ENCODE results near the gene BRSK2.

DNA sequence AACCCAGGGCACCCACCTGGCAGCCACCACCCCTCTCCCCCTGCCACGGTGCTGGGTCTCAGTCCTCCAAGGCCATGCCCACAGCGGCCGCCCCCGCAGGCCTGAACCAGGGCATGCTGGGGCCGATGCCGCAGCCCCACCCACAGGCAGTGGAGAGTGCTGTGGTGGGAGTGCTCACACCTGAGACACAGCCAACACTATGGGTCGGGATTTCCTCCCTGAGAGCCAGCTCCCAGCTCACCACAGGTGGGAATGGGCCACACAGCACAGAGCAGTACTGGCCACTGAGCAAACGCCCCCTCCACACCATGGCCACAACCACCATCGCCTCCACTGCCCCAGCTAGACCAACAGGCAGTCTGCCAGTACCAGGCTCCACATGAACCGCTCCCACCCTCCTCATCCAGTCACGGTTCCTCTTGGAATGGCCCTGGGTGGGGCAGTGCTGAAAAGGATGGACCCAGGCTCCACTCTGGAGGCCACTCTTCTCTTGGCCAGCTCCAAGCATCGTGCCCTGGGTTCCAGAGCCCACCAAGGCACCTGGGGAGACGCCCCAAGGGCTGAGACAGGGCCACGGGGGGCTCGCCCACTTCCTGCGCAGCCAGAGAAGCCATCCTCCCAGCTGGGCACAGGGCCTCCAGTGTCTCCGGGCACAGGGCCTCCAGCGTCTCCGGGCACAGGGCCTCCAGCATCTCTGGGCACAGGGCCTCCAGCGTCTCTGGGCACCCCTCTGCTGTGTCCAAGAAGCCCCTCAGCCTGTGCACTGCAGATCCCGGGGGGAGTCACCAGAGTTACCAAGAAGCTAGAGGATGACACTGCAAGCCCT is 82.7 kb downstream of the BRSK2 start:
- TF ChIP-seq, protein P1, sequence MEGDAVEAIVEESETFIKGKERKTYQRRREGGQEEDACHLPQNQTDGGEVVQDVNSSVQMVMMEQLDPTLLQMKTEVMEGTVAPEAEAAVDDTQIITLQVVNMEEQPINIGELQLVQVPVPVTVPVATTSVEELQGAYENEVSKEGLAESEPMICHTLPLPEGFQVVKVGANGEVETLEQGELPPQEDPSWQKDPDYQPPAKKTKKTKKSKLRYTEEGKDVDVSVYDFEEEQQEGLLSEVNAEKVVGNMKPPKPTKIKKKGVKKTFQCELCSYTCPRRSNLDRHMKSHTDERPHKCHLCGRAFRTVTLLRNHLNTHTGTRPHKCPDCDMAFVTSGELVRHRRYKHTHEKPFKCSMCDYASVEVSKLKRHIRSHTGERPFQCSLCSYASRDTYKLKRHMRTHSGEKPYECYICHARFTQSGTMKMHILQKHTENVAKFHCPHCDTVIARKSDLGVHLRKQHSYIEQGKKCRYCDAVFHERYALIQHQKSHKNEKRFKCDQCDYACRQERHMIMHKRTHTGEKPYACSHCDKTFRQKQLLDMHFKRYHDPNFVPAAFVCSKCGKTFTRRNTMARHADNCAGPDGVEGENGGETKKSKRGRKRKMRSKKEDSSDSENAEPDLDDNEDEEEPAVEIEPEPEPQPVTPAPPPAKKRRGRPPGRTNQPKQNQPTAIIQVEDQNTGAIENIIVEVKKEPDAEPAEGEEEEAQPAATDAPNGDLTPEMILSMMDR (IDR thresholded peaks at IDR 0.05; ENCODE audit: poor library complexity) = no peak
- TF ChIP-seq EZH2 (IDR thresholded peaks at IDR 0.05; ENCODE audit: borderline replicate concordance) (no peak), EZH2phosphoT487 (IDR thresholded peaks at IDR 0.05; ENCODE audit: low read depth, severe bottlenecking, unreplicated experiment) (no peak)
